ENCODE measurements around the gene CPLANE1. TPM values are rescaled to one million over a fixed set of nuclear protein-coding genes. Genes with fewer than 3 reads are reported as not detected.

The CPLANE1 gene
- total RNA-seq, 1 donor from 2014 or later: 23.1 TPM

DNA sequence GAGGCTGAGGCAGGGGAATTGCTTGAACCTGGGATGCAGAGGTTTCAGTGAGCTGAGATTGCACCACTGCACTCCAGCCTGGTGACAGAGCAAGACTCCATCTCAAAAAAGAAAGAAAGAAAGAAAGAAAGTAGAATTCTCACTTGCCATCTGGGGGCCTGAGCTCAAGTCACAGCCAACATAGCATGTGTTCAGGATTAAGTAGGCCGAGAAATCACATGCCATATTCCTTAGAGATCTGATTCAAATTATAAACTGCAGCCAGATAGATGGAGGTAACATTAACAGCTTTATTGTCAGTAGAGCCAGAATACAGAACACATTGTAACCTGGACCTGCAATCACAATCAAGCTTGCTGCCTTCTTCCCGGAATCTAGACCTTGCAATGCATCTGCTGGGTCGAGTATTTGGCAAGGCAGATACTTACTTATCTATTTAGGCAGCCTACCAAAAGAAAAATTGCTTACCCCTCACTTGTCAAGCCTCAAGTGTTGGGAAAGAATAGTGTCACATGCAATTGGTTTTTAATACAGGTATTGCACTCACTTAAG is 173.7 kb downstream of the CPLANE1 start:
- TF ChIP-seq, protein P1, sequence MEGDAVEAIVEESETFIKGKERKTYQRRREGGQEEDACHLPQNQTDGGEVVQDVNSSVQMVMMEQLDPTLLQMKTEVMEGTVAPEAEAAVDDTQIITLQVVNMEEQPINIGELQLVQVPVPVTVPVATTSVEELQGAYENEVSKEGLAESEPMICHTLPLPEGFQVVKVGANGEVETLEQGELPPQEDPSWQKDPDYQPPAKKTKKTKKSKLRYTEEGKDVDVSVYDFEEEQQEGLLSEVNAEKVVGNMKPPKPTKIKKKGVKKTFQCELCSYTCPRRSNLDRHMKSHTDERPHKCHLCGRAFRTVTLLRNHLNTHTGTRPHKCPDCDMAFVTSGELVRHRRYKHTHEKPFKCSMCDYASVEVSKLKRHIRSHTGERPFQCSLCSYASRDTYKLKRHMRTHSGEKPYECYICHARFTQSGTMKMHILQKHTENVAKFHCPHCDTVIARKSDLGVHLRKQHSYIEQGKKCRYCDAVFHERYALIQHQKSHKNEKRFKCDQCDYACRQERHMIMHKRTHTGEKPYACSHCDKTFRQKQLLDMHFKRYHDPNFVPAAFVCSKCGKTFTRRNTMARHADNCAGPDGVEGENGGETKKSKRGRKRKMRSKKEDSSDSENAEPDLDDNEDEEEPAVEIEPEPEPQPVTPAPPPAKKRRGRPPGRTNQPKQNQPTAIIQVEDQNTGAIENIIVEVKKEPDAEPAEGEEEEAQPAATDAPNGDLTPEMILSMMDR (conservative IDR thresholded peaks at IDR 0.05): no peak
- Mint-ChIP-seq H3K4me3 (no peak overlapping the region), H3K36me3 (peaks cover 12% of the 10 kb centered on the region), H3K27ac (no peak overlapping the region), H3K9me3 (no peaks in the 10 kb centered on the region), H3K4me1 (ENCODE audit: unreplicated experiment) (no peaks in the 10 kb centered on the region), H3K27me3 (no peaks in the 10 kb centered on the region)
- DNase-seq (ENCODE audit: extremely low spot score, unreplicated experiment): no peak

DNA sequence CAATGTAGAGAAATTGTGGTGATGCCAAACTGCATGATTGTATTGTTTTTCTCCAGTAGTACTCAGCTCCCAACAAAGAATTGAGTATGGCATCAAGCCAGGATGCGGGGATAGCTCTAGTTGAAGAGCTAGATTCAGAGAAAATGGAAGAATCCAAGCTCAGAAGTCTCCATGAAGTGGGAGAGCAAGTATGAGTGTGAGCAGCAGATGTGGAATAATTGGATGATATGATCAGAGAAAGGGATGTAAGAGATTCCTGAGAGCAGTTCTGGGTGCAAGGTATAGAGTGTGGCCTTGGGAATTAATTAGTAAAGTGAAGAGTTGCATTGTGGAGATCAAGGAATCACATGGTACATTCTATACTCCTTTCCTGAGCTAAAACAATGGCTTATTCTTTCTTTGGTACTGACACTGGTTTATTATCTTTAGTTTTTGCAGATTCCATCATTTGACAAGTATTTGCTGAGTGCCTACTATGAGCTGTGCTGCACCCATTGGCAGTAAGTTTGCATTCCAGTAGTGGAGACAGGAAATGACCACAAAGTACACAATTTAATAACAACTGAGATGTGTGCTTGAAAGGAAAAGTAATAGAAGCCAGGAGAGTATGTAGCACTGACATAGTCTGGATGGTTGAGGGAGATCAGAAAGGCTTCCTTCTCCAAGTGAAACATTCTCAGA is 177.1 kb downstream of the CPLANE1 start:
- TF ChIP-seq, protein P1 (conservative IDR thresholded peaks at IDR 0.05): no peak
- Mint-ChIP-seq H3K27ac (no peak overlapping the region), H3K4me3 (no peak overlapping the region), H3K9me3 (no peaks in the 10 kb centered on the region), H3K4me1 (ENCODE audit: unreplicated experiment) (no peaks in the 10 kb centered on the region), H3K36me3 (peaks cover 3% of the 10 kb centered on the region), H3K27me3 (no peaks in the 10 kb centered on the region)
- DNase-seq (ENCODE audit: extremely low spot score, unreplicated experiment): no peak

DNA sequence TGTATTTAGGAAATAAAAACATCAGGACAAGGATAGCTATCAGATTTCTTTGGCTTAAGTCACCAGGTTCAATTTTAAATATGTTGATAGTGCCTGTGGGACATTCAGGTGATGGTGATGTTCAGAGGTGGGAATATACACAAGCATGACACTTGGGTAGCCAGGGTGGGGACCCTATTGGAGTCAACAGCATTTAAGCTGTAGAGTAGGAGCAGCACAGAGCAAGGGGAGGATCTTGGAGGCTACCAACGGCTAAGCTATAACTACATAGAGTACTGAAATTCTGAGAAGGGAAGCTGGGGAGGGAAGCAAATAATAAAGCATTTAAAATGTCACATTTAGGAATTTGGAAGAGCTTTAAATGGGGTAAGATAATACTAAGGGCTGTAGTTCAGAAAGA is 177.7 kb downstream of the CPLANE1 start:
- H3K27ac Mint-ChIP-seq: no peak overlapping the region
- no peaks in the 10 kb centered on the region for H3K27me3 Mint-ChIP-seq
- TF ChIP-seq, protein P1 (conservative IDR thresholded peaks at IDR 0.05): no peak
- H3K9me3 Mint-ChIP-seq: no peaks in the 10 kb centered on the region
- H3K4me3 Mint-ChIP-seq: no peak overlapping the region
- peaks cover 4% of the 10 kb centered on the region for H3K36me3 Mint-ChIP-seq
- no peaks in the 10 kb centered on the region for H3K4me1 Mint-ChIP-seq (ENCODE audit: unreplicated experiment)
- no peak for DNase-seq (ENCODE audit: extremely low spot score, unreplicated experiment)

DNA sequence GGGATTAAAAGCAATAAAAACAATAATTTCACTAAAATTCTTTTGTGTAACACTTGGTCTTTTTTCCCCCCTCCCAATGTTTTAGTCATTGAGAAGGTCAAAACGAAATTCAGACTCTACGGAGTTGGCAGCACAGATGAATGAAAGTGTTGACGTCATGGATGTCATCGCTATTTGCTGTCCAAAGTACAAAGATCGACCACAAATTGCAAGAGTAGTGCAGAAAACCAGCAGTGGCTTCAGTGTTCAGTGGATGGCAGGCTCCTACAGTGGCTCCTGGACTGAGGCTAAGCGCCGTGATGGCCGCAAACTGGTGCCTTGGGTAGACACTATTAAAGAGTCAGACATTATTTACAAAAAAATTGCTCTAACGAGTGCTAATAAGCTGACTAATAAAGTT is 184.7 kb downstream of the CPLANE1 start:
- Mint-ChIP-seq H3K36me3 (peaks cover 28% of the 10 kb centered on the region), H3K27me3 (no peaks in the 10 kb centered on the region), H3K4me1 (ENCODE audit: unreplicated experiment) (no peaks in the 10 kb centered on the region), H3K4me3 (no peak overlapping the region), H3K9me3 (no peaks in the 10 kb centered on the region), H3K27ac (no peak overlapping the region)
- DNase-seq (ENCODE audit: extremely low spot score, unreplicated experiment): no peak
- TF ChIP-seq, protein P1 (conservative IDR thresholded peaks at IDR 0.05): no peak

DNA sequence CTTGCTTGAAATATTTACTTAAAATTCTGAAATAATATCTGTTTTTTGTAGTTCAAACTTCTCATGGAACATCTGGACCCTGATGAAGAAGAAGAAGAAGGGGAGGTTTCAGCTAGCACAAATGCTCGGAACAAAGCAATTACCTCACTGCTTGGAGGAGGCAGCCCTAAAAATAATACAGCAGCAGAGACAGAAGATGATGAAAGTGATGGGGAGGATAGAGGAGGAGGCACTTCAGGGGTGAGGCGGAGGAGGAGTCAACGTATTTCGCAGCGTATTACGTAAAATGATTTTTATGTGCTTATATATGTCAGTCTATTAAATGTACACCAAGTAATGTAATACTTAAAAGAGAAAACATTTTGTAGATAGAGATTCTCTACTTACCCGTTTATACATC is 185.4 kb downstream of the CPLANE1 start:
- no peaks in the 10 kb centered on the region for H3K27me3 Mint-ChIP-seq
- TF ChIP-seq, protein P1 (conservative IDR thresholded peaks at IDR 0.05): no peak
- no peak overlapping the region for H3K4me3 Mint-ChIP-seq
- H3K36me3 Mint-ChIP-seq: peaks cover 31% of the 10 kb centered on the region
- H3K9me3 Mint-ChIP-seq: no peaks in the 10 kb centered on the region
- H3K27ac Mint-ChIP-seq: no peak overlapping the region
- no peak for DNase-seq (ENCODE audit: extremely low spot score, unreplicated experiment)
- H3K4me1 Mint-ChIP-seq (ENCODE audit: unreplicated experiment): no peaks in the 10 kb centered on the region

All from type B pancreatic cell (in vitro differentiated cells).